Measurements from ENCODE around the gene IST1. TPM values are rescaled to one million over a fixed set of nuclear protein-coding genes. Genes with fewer than 3 reads are reported as not detected.

IST1 gene
- total and polyA plus RNA-seq, 9 of the 15 experiments (the other 6 are each of a cell fraction or from before 2014, with no cell fraction given): 135 to 334 (median 188) TPM

GRCh38 chr16:71894921-71895678 is at the start of gene IST1 (continued):
- TF ChIP-seq, protein P1, sequence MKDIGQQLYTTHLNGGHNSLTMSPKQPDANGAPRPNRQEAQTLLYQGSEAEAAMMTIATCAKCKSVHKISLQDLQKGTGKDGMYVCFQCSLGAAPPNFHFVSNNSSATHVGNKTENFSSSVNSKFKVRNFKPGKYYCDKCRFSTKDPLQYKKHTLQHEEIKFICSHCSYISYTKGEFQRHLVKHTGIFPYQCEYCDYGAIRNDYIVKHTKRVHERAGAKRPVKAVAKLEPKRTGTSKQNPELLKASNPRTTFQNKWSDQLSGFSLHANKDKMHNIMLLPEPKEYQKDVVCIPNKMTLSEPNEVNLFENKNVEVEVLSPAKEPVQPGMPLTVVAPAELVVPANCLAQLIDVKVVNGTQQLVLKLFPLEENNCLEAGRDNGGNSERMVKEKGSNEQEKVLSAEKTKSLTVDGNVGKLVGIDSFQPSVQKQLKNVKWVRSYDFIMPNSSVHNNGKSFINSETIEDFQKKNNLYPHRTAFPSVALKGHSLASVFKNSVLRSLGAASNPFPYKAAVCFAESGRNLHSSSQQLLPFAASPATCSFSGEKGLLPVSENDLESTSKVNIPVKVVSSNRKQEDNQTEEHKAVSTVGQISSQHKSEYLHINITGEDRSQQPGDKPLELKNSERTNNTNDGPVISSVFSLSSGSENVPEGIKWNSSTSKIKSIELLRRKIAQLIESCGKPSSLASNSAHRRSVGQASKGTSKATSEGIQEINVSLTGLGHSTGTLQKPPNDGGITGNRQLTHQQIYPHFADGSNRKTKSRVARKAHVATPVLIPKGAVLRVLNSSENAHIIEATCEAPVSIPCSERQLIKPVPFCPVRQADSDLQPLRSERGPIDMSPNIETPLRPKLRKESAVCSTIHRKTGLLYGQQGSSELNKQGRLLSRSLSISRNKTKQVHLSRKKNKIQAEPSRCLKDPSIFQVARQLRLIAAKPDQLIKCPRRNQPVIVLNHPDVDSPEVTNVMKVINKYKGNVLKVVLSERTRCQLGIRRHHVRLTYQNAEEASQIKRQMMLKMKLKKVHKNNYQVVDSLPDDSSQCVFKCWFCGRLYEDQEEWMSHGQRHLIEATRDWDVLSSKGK (CRISPR knock-in tag; IDR thresholded peaks at IDR 0.05): no peak
- TF ChIP-seq, protein P2, sequence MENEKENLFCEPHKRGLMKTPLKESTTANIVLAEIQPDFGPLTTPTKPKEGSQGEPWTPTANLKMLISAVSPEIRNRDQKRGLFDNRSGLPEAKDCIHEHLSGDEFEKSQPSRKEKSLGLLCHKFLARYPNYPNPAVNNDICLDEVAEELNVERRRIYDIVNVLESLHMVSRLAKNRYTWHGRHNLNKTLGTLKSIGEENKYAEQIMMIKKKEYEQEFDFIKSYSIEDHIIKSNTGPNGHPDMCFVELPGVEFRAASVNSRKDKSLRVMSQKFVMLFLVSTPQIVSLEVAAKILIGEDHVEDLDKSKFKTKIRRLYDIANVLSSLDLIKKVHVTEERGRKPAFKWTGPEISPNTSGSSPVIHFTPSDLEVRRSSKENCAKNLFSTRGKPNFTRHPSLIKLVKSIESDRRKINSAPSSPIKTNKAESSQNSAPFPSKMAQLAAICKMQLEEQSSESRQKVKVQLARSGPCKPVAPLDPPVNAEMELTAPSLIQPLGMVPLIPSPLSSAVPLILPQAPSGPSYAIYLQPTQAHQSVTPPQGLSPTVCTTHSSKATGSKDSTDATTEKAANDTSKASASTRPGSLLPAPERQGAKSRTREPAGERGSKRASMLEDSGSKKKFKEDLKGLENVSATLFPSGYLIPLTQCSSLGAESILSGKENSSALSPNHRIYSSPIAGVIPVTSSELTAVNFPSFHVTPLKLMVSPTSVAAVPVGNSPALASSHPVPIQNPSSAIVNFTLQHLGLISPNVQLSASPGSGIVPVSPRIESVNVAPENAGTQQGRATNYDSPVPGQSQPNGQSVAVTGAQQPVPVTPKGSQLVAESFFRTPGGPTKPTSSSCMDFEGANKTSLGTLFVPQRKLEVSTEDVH (IDR thresholded peaks at IDR 0.05; ENCODE audit: low read depth, partially characterized antibody): peak; percentile 72
- peak; percentile 99 for TF ChIP-seq CXXC5 (CRISPR knock-in tag; IDR thresholded peaks at IDR 0.05)
- peak; percentile 85; the same call in 1 of the 2 replicates for TF ChIP-seq ZHX1 (conservative IDR thresholded peaks at IDR 0.05; ENCODE audit: low read length)
- TF ChIP-seq TCF3 (CRISPR knock-in tag; IDR thresholded peaks at IDR 0.05): no peak
- TF ChIP-seq MCM3 (IDR thresholded peaks at IDR 0.05): no peak
- TF ChIP-seq FOXM1 (IDR thresholded peaks at IDR 0.05; ENCODE audit: low read depth): peak; percentile 62
- no peak for TF ChIP-seq FOXM1 (CRISPR knock-in tag; IDR thresholded peaks at IDR 0.05; ENCODE audit: low read depth)
- TF ChIP-seq ZBTB2 (IDR thresholded peaks at IDR 0.05): peak; percentile 83; the same call in 1 of the 2 replicates
- no peak for TF ChIP-seq ZNF23 (CRISPR knock-in tag; IDR thresholded peaks at IDR 0.05)
- TF ChIP-seq GABPA (tag; conservative IDR thresholded peaks at IDR 0.05; ENCODE audit: low read depth): peak; percentile 67
- peak; percentile 94 to 97 for TF ChIP-seq FOXK2 (conservative IDR thresholded peaks at IDR 0.05 in 1 of 2, IDR thresholded peaks at IDR 0.05 in 1 of 2; ENCODE audit: low read depth in 2 of 2)
- TF ChIP-seq SIN3B (IDR thresholded peaks at IDR 0.05; ENCODE audit: low read depth): peak; percentile 49; the same call in 1 of the 2 replicates
- no peak for TF ChIP-seq RFX1 (IDR thresholded peaks at IDR 0.05)
- TF ChIP-seq FIP1L1 (IDR thresholded peaks at IDR 0.05; ENCODE audit: low read depth, low read length, poor library complexity, severe bottlenecking): peak; percentile 69
- TF ChIP-seq OTX1 (CRISPR knock-in tag; IDR thresholded peaks at IDR 0.05): peak; percentile 65

Measured in K562 (cell line).